Colon (tissue), 2 donors: ENCODE results near the gene TLL2.

Source experiments
- FAIRE-seq: peaks from 2 replicates; lab custom pipeline; 2012; peaks lifted over from hg19 to GRCh38; lab: Jason Lieb, UNC
- donor health status: control.
- donor health status: control.

TLL2 gene

GRCh38 chr10:96463562-96463961 is 50.2 kb downstream of the TLL2 start:
- FAIRE-seq: no peak

GRCh38 chr10:96462606-96463151 is 51.0 kb downstream of the TLL2 start:
- FAIRE-seq: no peak

GRCh38 chr10:96460316-96460715 is 53.4 kb downstream of the TLL2 start:
- FAIRE-seq: no peak

GRCh38 chr10:96457341-96457740 is 56.4 kb downstream of the TLL2 start:
- no peak for FAIRE-seq

- no peak for FAIRE-seq
Observed at GRCh38 chr10:96456296-96456840, 57.4 kb downstream of the TLL2 start.

GRCh38 chr10:96453856-96454583 is 59.7 kb downstream of the TLL2 start:
- FAIRE-seq: no peak

GRCh38 chr10:96452494-96453153 is 61.1 kb downstream of the TLL2 start:
- no peak for FAIRE-seq

GRCh38 chr10:96450529-96451207 is 63.1 kb downstream of the TLL2 start:
- FAIRE-seq: no peak

- no peak for FAIRE-seq
Observed at GRCh38 chr10:96448558-96448957, 65.2 kb downstream of the TLL2 start.

- FAIRE-seq: no peak
Observed at GRCh38 chr10:96448021-96448457, 65.7 kb downstream of the TLL2 start.

GRCh38 chr10:96446966-96447596 is 66.6 kb downstream of the TLL2 start:
- FAIRE-seq: no peak

- no peak for FAIRE-seq
Observed at GRCh38 chr10:96441987-96442643, 71.6 kb downstream of the TLL2 start.

- no peak for FAIRE-seq
Observed at GRCh38 chr10:96441322-96441885, 72.3 kb downstream of the TLL2 start.

- FAIRE-seq: no peak
Observed at GRCh38 chr10:96440361-96441292, 73.1 kb downstream of the TLL2 start.

GRCh38 chr10:96439725-96440124 is 74.0 kb downstream of the TLL2 start:
- FAIRE-seq: no peak

GRCh38 chr10:96436035-96436434 is 77.7 kb downstream of the TLL2 start:
- FAIRE-seq: no peak

GRCh38 chr10:96431211-96431970 is 82.3 kb downstream of the TLL2 start:
- FAIRE-seq: no peak

- FAIRE-seq: no peak
Observed at GRCh38 chr10:96427291-96427690, 86.4 kb downstream of the TLL2 start.

GRCh38 chr10:96422525-96422924 is 91.2 kb downstream of the TLL2 start:
- no peak for FAIRE-seq
